Hepatocyte (in vitro differentiated cells): ENCODE data around the gene AGAP1. TPM values are rescaled to one million over a fixed set of nuclear protein-coding genes. Genes with fewer than 3 reads are reported as not detected.

ENCODE experiments used
- DNase-seq: peaks from one replicate; pipeline ENCODE4 v3.0.0-alpha.2; 2016; ENCODE audit warnings: low spot score
- H2AFZ ChIP-seq: fragments of 200-600 bp; sonication (generic); 2 replicates; pipeline ENCODE4 v1.6.0; 2016; ENCODE audit warnings: antibody characterized with exemption, mild to moderate bottlenecking
- H3K27ac ChIP-seq: fragments of 200-600 bp; sonication (generic); 2 replicates; pipeline ENCODE4 v1.5.1; 2016; ENCODE audit warnings: mild to moderate bottlenecking
- H3K27me3 ChIP-seq: fragments of 200-600 bp; sonication (generic); 2 replicates; pipeline ENCODE4 v1.6.1; 2016
- H3K36me3 ChIP-seq: fragments of 200-600 bp; sonication (generic); replicated peaks from 2 replicates; pipeline ENCODE4 v1.5.1; 2016; ENCODE audit warnings: low read depth; ENCODE audit not compliant: insufficient read depth
- H3K4me1 ChIP-seq: fragments of 200-600 bp; sonication (generic); 2 replicates; pipeline ENCODE4 v1.5.1; 2016; ENCODE audit warnings: mild to moderate bottlenecking, moderate library complexity; ENCODE audit not compliant: insufficient read depth
- H3K4me2 ChIP-seq: fragments of 200-600 bp; sonication (generic); 2 replicates; pipeline ENCODE4 v1.6.0; 2016
- H3K4me3 ChIP-seq: fragments of 200-600 bp; sonication (generic); 2 replicates; pipeline ENCODE4 v1.5.1; 2016; ENCODE audit warnings: mild to moderate bottlenecking
- H3K79me2 ChIP-seq: fragments of 200-600 bp; sonication (generic); 2 replicates; pipeline ENCODE4 v1.6.0; 2017; ENCODE audit warnings: mild to moderate bottlenecking
- H3K9me2 ChIP-seq: fragments of 200-600 bp; sonication (generic); replicated peaks from 2 replicates; pipeline ENCODE4 v1.6.0; 2017; ENCODE audit warnings: mild to moderate bottlenecking; ENCODE audit not compliant: insufficient read depth
- H3K9me3 ChIP-seq: fragments of 200-600 bp; sonication (generic); 2 replicates; pipeline ENCODE4 v1.5.1; 2016; ENCODE audit warnings: low read depth, mild to moderate bottlenecking
- H4K20me1 ChIP-seq: fragments of 200-600 bp; sonication (generic); 2 replicates; pipeline ENCODE4 v1.6.0; 2016; ENCODE audit warnings: mild to moderate bottlenecking; ENCODE audit not compliant: insufficient read depth, poor library complexity, severe bottlenecking
- EZH2 ChIP-seq: fragments of 200-600 bp; sonication (generic); IDR thresholded peaks from 2 replicates; pipeline ENCODE4 v1.6.1; 2016; ENCODE audit warnings: antibody characterized with exemption, mild to moderate bottlenecking, borderline replicate concordance
- EZH2phosphoT487 ChIP-seq: fragments of 200-600 bp; sonication (generic); IDR thresholded peaks from one replicate; pipeline ENCODE4 v1.6.1; 2018; ENCODE audit warnings: antibody characterized with exemption, mild to moderate bottlenecking, low read depth, moderate library complexity; ENCODE audit not compliant: unreplicated experiment, severe bottlenecking
- WGBS: methylation state at CpG from one replicate; pipeline ENCODE4 v1.1.6; 2016; ENCODE audit warnings: low lambda C conversion rate; ENCODE audit errors: missing lambda C conversion rate; 5-methylcytosine and 5-hydroxymethylcytosine counted together
- polyA plus RNA-seq: library from polyadenylated mRNA; unstranded; fragments of >200 nt; fragmentation: Nextera tagmentation; extraction: Ambion mirVana; gene quantifications from 2 replicates; pipeline ENCODE4 v1.2.1, GENCODE V29; 2016
- total RNA-seq: library from RNA; depleted of rRNA; stranded (reverse); fragments of >200 nt; gene quantifications from 2 replicates; pipeline ENCODE4 v1.2.3, GENCODE V29; 2014
- TF ChIP-seq, protein P1 (sequence below): fragments of 200-600 bp; sonication (generic); IDR thresholded peaks from 2 replicates; pipeline ENCODE4 v1.5.1; 2016; ENCODE audit warnings: antibody characterized with exemption, mild to moderate bottlenecking; ENCODE audit not compliant: poor library complexity

Gene AGAP1
- total and polyA plus RNA-seq, 2 experiments from 2014 or later, result 12.1 to 20.0 TPM

DNA sequence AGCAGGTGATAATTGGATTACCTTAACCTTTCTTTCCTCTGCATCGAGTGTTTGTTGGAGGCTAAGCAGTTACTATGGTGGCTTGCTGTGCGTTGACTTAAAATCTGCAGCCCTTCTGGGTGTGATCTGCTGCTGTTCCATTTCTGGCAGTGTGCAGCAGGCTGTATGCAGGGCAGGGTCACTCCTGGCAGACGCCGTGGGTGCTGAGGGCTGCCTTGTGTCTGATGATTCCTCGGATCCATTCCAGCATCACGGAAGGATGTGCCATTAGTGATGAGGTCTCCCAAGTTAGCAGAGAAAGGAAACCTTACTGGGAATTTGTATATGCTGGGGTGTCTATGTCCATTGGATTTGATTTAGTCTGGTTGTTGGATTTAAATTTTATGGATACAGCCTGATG, 310.8 kb downstream of the AGAP1 start:
- TF ChIP-seq, protein P1, sequence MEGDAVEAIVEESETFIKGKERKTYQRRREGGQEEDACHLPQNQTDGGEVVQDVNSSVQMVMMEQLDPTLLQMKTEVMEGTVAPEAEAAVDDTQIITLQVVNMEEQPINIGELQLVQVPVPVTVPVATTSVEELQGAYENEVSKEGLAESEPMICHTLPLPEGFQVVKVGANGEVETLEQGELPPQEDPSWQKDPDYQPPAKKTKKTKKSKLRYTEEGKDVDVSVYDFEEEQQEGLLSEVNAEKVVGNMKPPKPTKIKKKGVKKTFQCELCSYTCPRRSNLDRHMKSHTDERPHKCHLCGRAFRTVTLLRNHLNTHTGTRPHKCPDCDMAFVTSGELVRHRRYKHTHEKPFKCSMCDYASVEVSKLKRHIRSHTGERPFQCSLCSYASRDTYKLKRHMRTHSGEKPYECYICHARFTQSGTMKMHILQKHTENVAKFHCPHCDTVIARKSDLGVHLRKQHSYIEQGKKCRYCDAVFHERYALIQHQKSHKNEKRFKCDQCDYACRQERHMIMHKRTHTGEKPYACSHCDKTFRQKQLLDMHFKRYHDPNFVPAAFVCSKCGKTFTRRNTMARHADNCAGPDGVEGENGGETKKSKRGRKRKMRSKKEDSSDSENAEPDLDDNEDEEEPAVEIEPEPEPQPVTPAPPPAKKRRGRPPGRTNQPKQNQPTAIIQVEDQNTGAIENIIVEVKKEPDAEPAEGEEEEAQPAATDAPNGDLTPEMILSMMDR, result no peak
- TF ChIP-seq EZH2, result no peak
- no peak for TF ChIP-seq EZH2phosphoT487
- Histone ChIP-seq H2AFZ (no peak overlapping the region), H3K4me3 (no peak overlapping the region), H3K9me2 (no peaks in the 10 kb centered on the region), H3K36me3 (no peaks in the 10 kb centered on the region), H3K4me1 (no peaks in the 10 kb centered on the region), H3K27me3 (no peaks in the 10 kb centered on the region), H3K9me3 (no peaks in the 10 kb centered on the region), H3K27ac (no peak overlapping the region), H3K4me2 (no peak overlapping the region), H4K20me1 (no peaks in the 10 kb centered on the region), H3K79me2 (no peaks in the 10 kb centered on the region)
- DNase-seq, result no peak
- 81% methylated on average over 6 of the region's 6 CpGs for WGBS

DNA sequence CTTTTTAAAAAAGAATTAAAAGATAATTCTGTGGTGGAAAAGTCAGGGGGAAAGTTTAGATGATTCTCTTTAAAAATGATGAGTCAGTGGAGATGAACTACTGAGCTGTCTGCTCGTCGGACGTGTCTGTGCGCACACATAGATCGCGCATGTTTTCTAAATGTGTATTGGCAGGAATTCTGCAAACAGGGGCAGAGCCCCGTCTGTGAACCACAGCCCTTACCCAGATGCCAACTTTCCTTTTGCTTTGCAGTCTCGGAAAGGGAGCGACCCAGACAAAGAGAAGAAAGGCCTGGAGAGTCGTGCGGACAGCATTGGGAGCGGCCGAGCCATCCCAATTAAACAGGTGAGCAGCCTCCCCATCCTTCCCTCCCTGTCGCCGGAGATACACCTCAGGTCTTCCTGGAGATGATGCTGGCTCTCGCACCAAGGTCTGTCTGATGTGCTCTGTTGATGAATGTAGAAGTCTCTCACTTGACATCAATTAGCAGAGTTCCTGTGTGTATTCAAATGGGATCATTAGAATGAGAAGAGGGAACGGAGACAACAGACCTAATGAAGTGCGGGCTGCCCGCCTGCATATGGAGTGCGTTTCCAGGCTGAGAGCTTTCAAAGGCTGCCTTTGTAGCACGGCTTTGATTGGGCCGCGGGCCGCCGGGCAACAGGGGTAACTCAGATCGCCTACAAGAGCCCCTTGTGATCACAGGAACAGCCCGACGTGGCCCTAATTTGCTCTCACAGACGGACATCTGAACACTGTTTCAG, 313.3 kb downstream of the AGAP1 start:
- Histone ChIP-seq H4K20me1 (no peaks in the 10 kb centered on the region), H3K79me2 (no peaks in the 10 kb centered on the region), H3K27me3 (no peaks in the 10 kb centered on the region), H3K27ac (no peak overlapping the region), H2AFZ (no peak overlapping the region), H3K4me3 (no peak overlapping the region), H3K4me1 (no peaks in the 10 kb centered on the region), H3K4me2 (no peak overlapping the region), H3K36me3 (no peaks in the 10 kb centered on the region), H3K9me3 (no peaks in the 10 kb centered on the region), H3K9me2 (no peaks in the 10 kb centered on the region)
- TF ChIP-seq EZH2phosphoT487, result no peak
- no peak for TF ChIP-seq EZH2
- TF ChIP-seq, protein P1, result no peak
- no peak for DNase-seq
- WGBS, result 93% methylated on average over 29 of the region's 29 CpGs

DNA sequence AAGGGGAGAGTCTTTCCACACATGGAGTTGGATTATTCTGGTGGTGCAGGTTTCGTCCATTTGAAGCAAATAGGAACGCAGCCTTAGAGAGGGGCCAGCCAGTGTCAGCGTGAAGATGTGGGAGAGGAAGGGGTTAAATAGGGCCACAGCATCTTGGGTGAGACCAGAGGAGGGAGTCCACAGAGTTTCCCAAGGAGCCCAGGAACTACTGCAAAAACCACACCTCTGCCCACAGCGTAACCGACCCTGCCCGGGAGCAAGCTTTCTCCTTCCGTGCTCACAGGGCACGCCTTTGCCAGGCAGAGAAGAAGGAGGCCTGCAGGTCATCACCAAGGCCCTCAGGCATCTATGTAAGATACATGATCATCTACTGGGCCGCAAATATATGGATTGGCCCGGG, 314.5 kb downstream of the AGAP1 start:
- Histone ChIP-seq H3K36me3 (no peaks in the 10 kb centered on the region), H4K20me1 (no peaks in the 10 kb centered on the region)

More for the DNA sequence above, 314.5 kb downstream of the AGAP1 start:
- no peak overlapping the region for H2AFZ ChIP-seq
- no peak overlapping the region for H3K4me3 ChIP-seq
- TF ChIP-seq, protein P1, result no peak
- TF ChIP-seq EZH2phosphoT487 (no peak), EZH2 (no peak)
- WGBS, result 97% methylated on average over 10 of the region's 10 CpGs
- H3K79me2 ChIP-seq, result no peaks in the 10 kb centered on the region
- no peaks in the 10 kb centered on the region for H3K9me2 ChIP-seq
- H3K4me1 ChIP-seq, result no peaks in the 10 kb centered on the region
- H3K9me3 ChIP-seq, result no peaks in the 10 kb centered on the region
- H3K4me2 ChIP-seq, result no peak overlapping the region
- no peaks in the 10 kb centered on the region for H3K27me3 ChIP-seq
- DNase-seq, result no peak
- no peak overlapping the region for H3K27ac ChIP-seq
